ENCODE data around the gene YBEY. TPM values are rescaled to one million over a fixed set of nuclear protein-coding genes. Genes with fewer than 3 reads are reported as not detected.

Gene YBEY
- polyA plus RNA-seq, 1 donor from 2014 or later: 88.4 TPM

- Histone ChIP-seq H2AFZ (ENCODE audit: low read depth, low read length) (no peak overlapping the region), H4K20me1 (ENCODE audit: insufficient read depth) (no peaks in the 10 kb centered on the region), H3K9me3 (ENCODE audit: low read length) (no peaks in the 10 kb centered on the region), H3K36me3 (ENCODE audit: insufficient read depth, low read length) (peaks cover 18% of the 10 kb centered on the region), H3K27ac (ENCODE audit: low read length) (no peak overlapping the region), H3K4me2 (ENCODE audit: low read length) (no peak overlapping the region), H3K27me3 (ENCODE audit: insufficient read depth, low read depth, low read length) (no peaks in the 10 kb centered on the region), H3K4me3 (ENCODE audit: low read length) (no peak overlapping the region), H3K9me2 (ENCODE audit: insufficient read depth, low read length) (no peaks in the 10 kb centered on the region), H3K9ac (ENCODE audit: low read length) (no peak overlapping the region), H3K79me2 (replicated peaks; ENCODE audit: insufficient read depth, low read length) (no peaks in the 10 kb centered on the region), H3F3A (ENCODE audit: insufficient read depth, low read length, poor library complexity, severe bottlenecking) (no peaks in the 10 kb centered on the region)
- TF ChIP-seq MXI1 (conservative IDR thresholded peaks at IDR 0.05; ENCODE audit: poor library complexity, severe bottlenecking): no peak
- no peak for TF ChIP-seq RAD21 (conservative IDR thresholded peaks at IDR 0.05)
- no peak for TF ChIP-seq SMC3 (conservative IDR thresholded peaks at IDR 0.05; ENCODE audit: poor library complexity)
- no peak for TF ChIP-seq REST (IDR thresholded peaks at IDR 0.05; ENCODE audit: borderline replicate concordance)
- no peak for TF ChIP-seq TAF1 (IDR thresholded peaks at IDR 0.05; ENCODE audit: low read depth)
- TF ChIP-seq EP300 (conservative IDR thresholded peaks at IDR 0.05; ENCODE audit: poor library complexity, severe bottlenecking): no peak
- no peak for TF ChIP-seq POLR2AphosphoS5 (IDR thresholded peaks at IDR 0.05)
- TF ChIP-seq CTCF (IDR thresholded peaks at IDR 0.05; ENCODE audit: poor library complexity, severe bottlenecking): no peak
- TF ChIP-seq EZH2 (IDR thresholded peaks at IDR 0.05; ENCODE audit: borderline replicate concordance, insufficient read depth, low read length, poor library complexity, severe bottlenecking): no peak
Measured at GRCh38 chr21:46244602-46245001, 41.5 kb upstream of the YBEY start.

GRCh38 chr21:46245213-46245915 is 40.8 kb upstream of the YBEY start:
- Histone ChIP-seq H3K9me2 (ENCODE audit: insufficient read depth, low read length) (no peaks in the 10 kb centered on the region), H3K4me3 (ENCODE audit: low read length) (no peak overlapping the region), H3K36me3 (ENCODE audit: insufficient read depth, low read length) (peaks cover 18% of the 10 kb centered on the region), H4K20me1 (ENCODE audit: insufficient read depth) (no peaks in the 10 kb centered on the region), H2AFZ (ENCODE audit: low read depth, low read length) (no peak overlapping the region), H3K27ac (ENCODE audit: low read length) (no peak overlapping the region), H3K9me3 (ENCODE audit: low read length) (no peaks in the 10 kb centered on the region), H3K4me2 (ENCODE audit: low read length) (no peak overlapping the region), H3K79me2 (replicated peaks; ENCODE audit: insufficient read depth, low read length) (no peaks in the 10 kb centered on the region), H3K27me3 (ENCODE audit: insufficient read depth, low read depth, low read length) (no peaks in the 10 kb centered on the region), H3K9ac (ENCODE audit: low read length) (no peak overlapping the region), H3F3A (ENCODE audit: insufficient read depth, low read length, poor library complexity, severe bottlenecking) (no peaks in the 10 kb centered on the region)
- no peak for TF ChIP-seq POLR2AphosphoS5 (IDR thresholded peaks at IDR 0.05)
- no peak for TF ChIP-seq RAD21 (conservative IDR thresholded peaks at IDR 0.05)
- no peak for TF ChIP-seq REST (IDR thresholded peaks at IDR 0.05; ENCODE audit: borderline replicate concordance)
- no peak for TF ChIP-seq EZH2 (IDR thresholded peaks at IDR 0.05; ENCODE audit: borderline replicate concordance, insufficient read depth, low read length, poor library complexity, severe bottlenecking)
- no peak for TF ChIP-seq CTCF (IDR thresholded peaks at IDR 0.05; ENCODE audit: poor library complexity, severe bottlenecking)
- no peak for TF ChIP-seq MXI1 (conservative IDR thresholded peaks at IDR 0.05; ENCODE audit: poor library complexity, severe bottlenecking)
- no peak for TF ChIP-seq TAF1 (IDR thresholded peaks at IDR 0.05; ENCODE audit: low read depth)
- TF ChIP-seq SMC3 (conservative IDR thresholded peaks at IDR 0.05; ENCODE audit: poor library complexity): no peak
- no peak for TF ChIP-seq EP300 (conservative IDR thresholded peaks at IDR 0.05; ENCODE audit: poor library complexity, severe bottlenecking)

Data from neural cell (in vitro differentiated cells).